Lung (tissue), 16 donors: Measurements from ENCODE around the gene DNAJA4. TPM values are rescaled to one million over a fixed set of nuclear protein-coding genes. Genes with fewer than 3 reads are reported as not detected.

Experiments used
- ATAC-seq: fragments of 200-7000 bp; cut with Tn5 transposase; one replicate; pipeline ENCODE4 v1.9.1; 2020; ENCODE audit warnings: moderate number of reproducible peaks; ENCODE audit not compliant: insufficient read depth, low FRiP score
- DNase-seq, 3 donors: peaks; one replicate each; pipeline ENCODE4 v3.0.0-alpha.2; 2013 to 2017
- H3K27ac ChIP-seq, 2 donors: one replicate each; pipeline ENCODE4 v1.5.1; 2013; ENCODE audit warnings: mild to moderate bottlenecking in 2 of 2, moderate library complexity in 2 of 2, control low read depth in 1 of 2, inconsistent platforms in 1 of 2, low read depth in 1 of 2, low read length in 1 of 2
- H3K27me3 ChIP-seq, 3 donors: one replicate each; pipeline ENCODE4 v1.5.1; 2013; ENCODE audit warnings: low read length in 2 of 3; ENCODE audit not compliant: control insufficient read depth in 3 of 3, insufficient read depth in 3 of 3
- H3K36me3 ChIP-seq, 4 donors: one replicate each; pipeline ENCODE4 v1.5.1; 2013; ENCODE audit warnings: low read length in 4 of 4, mild to moderate bottlenecking in 1 of 4, moderate library complexity in 1 of 4; ENCODE audit not compliant: control insufficient read depth in 4 of 4, insufficient read depth in 4 of 4
- H3K4me1 ChIP-seq, 5 donors: one replicate each; pipeline ENCODE4 v1.5.1; 2013; ENCODE audit warnings: low read length in 5 of 5, mild to moderate bottlenecking in 2 of 5, moderate library complexity in 1 of 5; ENCODE audit not compliant: control insufficient read depth in 5 of 5, insufficient read depth in 5 of 5
- H3K4me3 ChIP-seq: one replicate; pipeline ENCODE4 v1.5.1; 2013; ENCODE audit warnings: mild to moderate bottlenecking, control low read depth, moderate library complexity
- H3K9ac ChIP-seq, 2 donors: one replicate each; pipeline ENCODE4 v1.5.1; 2013; ENCODE audit warnings: low read length in 2 of 2, control low read depth in 1 of 2; ENCODE audit not compliant: insufficient read depth in 1 of 2
- H3K9me3 ChIP-seq, 4 donors: one replicate each; pipeline ENCODE4 v1.5.1; 2013; ENCODE audit warnings: low read length in 3 of 4, mild to moderate bottlenecking in 1 of 4, moderate library complexity in 1 of 4; ENCODE audit not compliant: control insufficient read depth in 4 of 4, insufficient read depth in 3 of 4
- CTCF ChIP-seq: IDR thresholded peaks from 2 replicates; pipeline ENCODE4 v1.5.1; 2012; ENCODE audit warnings: mild to moderate bottlenecking; ENCODE audit errors: control extremely low read depth, extremely low read depth
- WGBS, 2 donors: extraction: QIAGEN DNeasy Blood & Tissue Kit; methylation state at CpG; one replicate each; pipeline ENCODE4 v1.1.7; 2013; 5-methylcytosine and 5-hydroxymethylcytosine counted together
- long read RNA-seq, 5 donors: transcript quantifications; one replicate each; lab custom pipeline, GENCODE V29; 2026
- polyA plus RNA-seq, 2 donors: library from polyadenylated mRNA; stranded (reverse); fragments of 200-250 nt; gene quantifications; one replicate each; pipeline ENCODE4 v1.2.1, GENCODE V29; 2013
- total RNA-seq, 2 donors: library from RNA; depleted of rRNA in 1 of 2; stranded (reverse); fragments of >200 nt in 1 of 2; gene quantifications; one replicate each; pipeline ENCODE4 v1.2.1, GENCODE V29; 2014 to 2021
- donor health status: control.
- donor health status: control.
- donor health status: Bipolar disorder and iron deficiency.
- donor health status: healthy.
- donor health status: DM: yes; HTN: yes; CAD: no.

DNAJA4 gene
- total RNA-seq (10 to 100 TPM; 42.7 to 74.6 TPM), polyA plus RNA-seq (10 to 100 TPM; 19.3 to 25.1 TPM)
- long read RNA-seq, donor 1, partial matches to known transcripts = 136 of 187 reads
- long read RNA-seq, donor 1, other reads (novel, unspliced or antisense) = 49 of 187 reads
- long read RNA-seq, donor 2, partial matches to known transcripts = 53 of 71 reads
- long read RNA-seq, donor 2, other reads (novel, unspliced or antisense) = 17 of 71 reads
- long read RNA-seq, donor 3, partial matches to known transcripts = 43 of 92 reads
- long read RNA-seq, donor 3, other reads (novel, unspliced or antisense) = 43 of 92 reads
- long read RNA-seq, donor 4, partial matches to known transcripts = 0 of 5 reads
- long read RNA-seq, donor 4, other reads (novel, unspliced or antisense) = 0 of 5 reads
- long read RNA-seq, donor 5, partial matches to known transcripts = 130 of 188 reads
- long read RNA-seq, donor 5, other reads (novel, unspliced or antisense) = 52 of 188 reads

DNA sequence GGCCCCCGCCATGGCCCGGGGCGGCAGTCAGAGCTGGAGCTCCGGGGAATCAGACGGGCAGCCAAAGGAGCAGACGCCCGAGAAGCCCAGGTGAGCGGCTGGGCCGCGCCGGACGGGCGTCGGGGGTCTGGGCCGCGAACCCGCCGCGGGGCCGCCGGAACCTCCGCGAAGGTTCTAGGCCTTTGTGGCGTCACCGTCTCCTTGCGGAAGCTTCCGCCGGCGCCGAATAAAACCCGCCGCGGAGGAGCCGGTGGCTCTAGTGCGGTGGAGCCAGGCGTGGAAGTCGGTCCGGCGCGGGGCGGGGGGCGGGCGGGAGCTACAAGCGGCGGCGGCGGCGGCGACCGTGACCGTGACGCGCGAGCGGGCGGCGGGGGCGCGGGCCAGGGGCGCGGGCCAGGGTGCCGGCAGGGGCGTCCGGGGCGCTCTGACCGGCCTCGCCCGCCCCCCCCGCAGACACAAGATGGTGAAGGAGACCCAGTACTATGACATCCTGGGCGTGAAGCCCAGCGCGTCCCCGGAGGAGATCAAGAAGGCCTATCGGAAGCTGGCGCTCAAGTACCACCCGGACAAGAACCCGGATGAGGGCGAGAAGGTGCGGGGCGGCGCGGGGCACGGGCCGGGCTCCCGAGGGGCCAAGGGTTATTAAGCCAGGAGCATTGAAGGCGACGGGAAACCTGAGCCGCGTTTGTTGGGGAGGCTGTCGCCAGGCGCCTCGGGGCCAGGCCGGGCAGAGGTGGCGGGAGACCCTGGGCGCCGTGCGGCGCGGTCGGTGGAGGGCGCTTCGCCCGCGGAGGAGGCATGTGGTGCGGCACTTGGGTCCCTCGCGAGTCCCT, at the start of gene DNAJA4:
Gene DNAJA4, plus strand, starts transcription at position 259 of the 833 bp plus-strand sequence. Its CDS starts 202 bp downstream, at position 461.
- no peak within 1 kb of the TSS for H3K9ac ChIP-seq
- no peak for TF ChIP-seq CTCF
- peak within 1 kb of the TSS; percentile 58 to 97 for H3K27ac ChIP-seq
- H3K27me3 ChIP-seq = no peaks in the 10 kb centered on the region
- ATAC-seq (peak; percentile 63), DNase-seq (peak; percentile 58 to 72 (median 67))
- peaks cover 0 to 9% (median 2%) of the 10 kb centered on the region in 5 donors for H3K4me1 ChIP-seq
- H3K9me3 ChIP-seq = no peaks in the 10 kb centered on the region
- H3K4me3 ChIP-seq = peak within 1 kb of the TSS; percentile 65
- WGBS, 2 donors = 3 to 4% methylated on average over 81 to 107 of the region's 107 CpGs
- H3K36me3 ChIP-seq = no peaks in the 10 kb centered on the region

DNA sequence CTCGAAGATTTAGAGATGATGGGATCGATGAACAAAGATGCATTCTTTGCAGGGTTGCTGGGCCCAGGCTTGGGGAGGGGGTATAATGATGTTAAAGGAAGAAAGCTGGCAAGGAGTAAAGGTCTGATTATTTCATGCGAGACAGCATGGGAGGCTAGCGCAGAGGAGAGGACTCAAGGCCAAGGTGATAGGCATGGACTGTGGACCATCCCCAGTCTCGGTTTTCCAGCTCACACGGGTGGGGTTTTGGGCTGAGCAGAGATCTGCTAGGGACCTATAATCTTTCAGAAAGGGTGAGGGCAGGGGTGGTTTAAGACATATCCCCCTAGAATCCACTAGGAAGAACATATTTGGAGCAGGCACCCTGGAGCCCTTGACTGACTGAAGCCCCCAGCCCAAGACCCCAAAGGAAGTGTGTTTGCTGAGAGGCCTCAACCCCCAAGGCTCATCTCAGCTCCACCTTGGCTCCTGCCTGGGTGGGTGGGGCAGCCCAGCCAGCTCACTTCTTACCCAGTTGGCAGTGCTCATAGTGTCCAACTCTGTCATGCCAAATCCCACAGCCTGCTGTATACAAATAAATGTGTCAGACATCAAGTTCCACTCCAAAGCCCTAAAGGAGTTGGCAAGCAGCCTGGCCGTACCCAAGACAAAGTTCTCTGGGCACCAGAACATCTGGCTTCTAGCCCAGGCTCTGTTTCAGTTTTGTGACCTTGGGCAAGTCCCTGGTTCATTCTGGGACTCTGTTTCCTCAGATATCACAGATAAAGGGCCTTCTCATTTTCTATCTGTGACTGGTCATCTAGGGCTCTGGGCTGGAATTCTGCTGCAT, 47.9 kb upstream of the DNAJA4 start:
- Histone ChIP-seq H3K9ac (no peak overlapping the region), H3K27ac (peak overlapping the region in 1 of 2 donors; percentile 68), H3K4me3 (no peak overlapping the region), H3K4me1 (peaks cover 0 to 3% (median 0%) of the 10 kb centered on the region in 5 donors), H3K9me3 (no peaks in the 10 kb centered on the region), H3K27me3 (no peaks in the 10 kb centered on the region), H3K36me3 (no peaks in the 10 kb centered on the region)
- DNase-seq (peak in 2 of 3 donors; percentile 28 to 43), ATAC-seq (peak; percentile 19)
- TF ChIP-seq CTCF = no peak
- 82 to 91% methylated on average over 7 of the region's 7 CpGs for WGBS, 2 donors

DNA sequence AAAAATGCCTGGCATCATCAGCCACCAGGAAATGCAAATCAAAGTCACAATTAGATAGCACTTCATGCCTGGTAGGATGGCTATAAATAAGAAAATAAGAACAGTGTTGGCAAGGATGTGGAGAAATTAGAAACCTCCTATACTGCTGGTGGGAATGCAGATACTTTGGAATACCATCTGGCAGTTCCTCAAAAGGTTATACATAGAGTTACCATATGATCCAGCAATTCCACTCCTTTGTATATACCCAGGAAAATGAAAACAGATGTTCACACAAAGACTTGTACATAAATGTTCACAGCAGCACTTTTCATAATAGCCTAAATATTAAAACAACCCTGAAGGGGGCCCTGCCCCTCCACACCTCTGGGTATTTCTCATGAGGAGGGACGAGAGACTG, 43.6 kb upstream of the DNAJA4 start:
- H3K4me1 ChIP-seq = peaks cover 0 to 3% (median 0%) of the 10 kb centered on the region in 5 donors
- WGBS, 2 donors = 83 to 92% methylated on average over 1 of the region's 1 CpG
- no peak for DNase-seq
- peaks cover 0 to 3% (median 0%) of the 10 kb centered on the region in 4 donors for H3K9me3 ChIP-seq
- H3K27ac ChIP-seq = no peak overlapping the region
- no peak for TF ChIP-seq CTCF
- H3K4me3 ChIP-seq = no peak overlapping the region
- H3K9ac ChIP-seq = no peak overlapping the region
- no peaks in the 10 kb centered on the region for H3K27me3 ChIP-seq
- no peaks in the 10 kb centered on the region for H3K36me3 ChIP-seq
- no peak for ATAC-seq
